T-helper 1 cell treated with Interleukin-12 subunit alpha and Interleukin-12 subunit beta and Interleukin-4 antibody, amounts not matched to agents 30 μg/mL and 1 μg/mL, for 36 hours (primary cell): ENCODE measurements around the gene CYP2B6.
"Not testable (repeated sequence)": the region's sequence is repeated elsewhere in the genome, so short reads cannot be mapped to it uniquely, and the experiment has no call there.

Experiments
- H3K27ac Mint-ChIP-seq: one replicate; pipeline ENCODE4 v1.8.0; 2021; ENCODE audit warnings: mild to moderate bottlenecking, mixed read lengths
- H3K27me3 Mint-ChIP-seq: one replicate; pipeline ENCODE4 v1.8.0; 2021; ENCODE audit warnings: low read depth, mixed read lengths
- H3K36me3 Mint-ChIP-seq: one replicate; pipeline ENCODE4 v1.8.0; 2021; ENCODE audit warnings: low read depth, mixed read lengths
- H3K4me1 Mint-ChIP-seq: one replicate; pipeline ENCODE4 v1.8.0; 2021; ENCODE audit warnings: low read depth, mixed read lengths
- H3K4me3 Mint-ChIP-seq: one replicate; pipeline ENCODE4 v1.8.0; 2021; ENCODE audit warnings: mild to moderate bottlenecking, moderate library complexity, mixed read lengths
- H3K9me3 Mint-ChIP-seq: one replicate; pipeline ENCODE4 v1.8.0; 2021; ENCODE audit warnings: mixed read lengths

The CYP2B6 gene

DNA sequence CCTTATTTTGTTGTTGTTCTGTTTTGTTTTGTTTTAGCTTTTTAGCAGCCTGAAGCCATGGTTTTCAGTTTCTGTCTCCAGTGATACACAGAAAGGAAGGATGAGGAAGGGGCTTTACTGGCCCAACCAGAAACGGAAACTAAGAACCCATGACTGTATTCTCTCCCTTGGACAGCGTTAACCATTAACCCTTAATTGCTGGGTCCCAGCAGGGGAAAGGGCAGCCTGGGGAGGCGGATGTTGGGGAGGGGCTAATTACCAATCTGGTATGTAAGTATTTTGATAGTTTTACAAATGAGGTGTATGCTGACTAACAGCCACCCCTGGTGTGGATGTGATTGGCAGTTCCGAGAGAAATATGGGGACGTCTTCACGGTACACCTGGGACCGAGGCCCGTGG lies 12.6 kb downstream of the CYP2B6 start:
- H3K4me1 Mint-ChIP-seq, H3K9me3 Mint-ChIP-seq, H3K36me3 Mint-ChIP-seq, H3K27ac Mint-ChIP-seq, H3K4me3 Mint-ChIP-seq: not testable (repeated sequence)
- H3K27me3 Mint-ChIP-seq, result peaks cover 21% of the 10 kb centered on the region

- H3K4me1 Mint-ChIP-seq, result peaks cover 3% of the 10 kb centered on the region
- no peaks in the 10 kb centered on the region for H3K9me3 Mint-ChIP-seq
- H3K27ac Mint-ChIP-seq, result no peak overlapping the region
- H3K4me3 Mint-ChIP-seq, result no peak overlapping the region
- no peaks in the 10 kb centered on the region for H3K36me3 Mint-ChIP-seq
- peaks cover 60% of the 10 kb centered on the region for H3K27me3 Mint-ChIP-seq
Measured at GRCh38 chr19:41009700-41010235, 18.7 kb downstream of the CYP2B6 start.

GRCh38 chr19:41013359-41013758 lies 22.3 kb downstream of the CYP2B6 start:
- Mint-ChIP-seq H3K9me3 (no peaks in the 10 kb centered on the region), H3K27ac (no peak overlapping the region), H3K36me3 (no peaks in the 10 kb centered on the region), H3K4me3 (no peak overlapping the region), H3K4me1 (peaks cover 8% of the 10 kb centered on the region), H3K27me3 (peaks cover 49% of the 10 kb centered on the region)

DNA sequence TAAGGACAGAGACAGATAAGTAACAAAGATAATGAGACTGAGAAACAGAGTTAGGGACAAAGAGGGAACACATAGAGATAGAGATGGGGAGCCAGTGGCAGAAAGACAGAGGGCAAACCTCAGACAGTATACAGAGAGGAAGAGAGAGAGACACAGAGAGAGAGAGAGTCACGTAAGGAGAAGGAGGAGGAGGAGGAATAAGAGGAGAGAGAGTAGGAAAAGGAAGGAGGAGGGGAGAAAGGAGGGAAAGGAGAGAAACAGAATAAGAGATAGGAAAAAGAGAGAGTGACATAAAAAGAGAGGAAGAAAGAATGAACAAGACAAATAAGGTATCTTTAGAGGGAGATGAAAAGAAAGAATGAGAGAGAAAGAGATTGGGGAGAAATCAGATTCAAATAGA lies 23.6 kb downstream of the CYP2B6 start:
- Mint-ChIP-seq H3K4me1 (peaks cover 5% of the 10 kb centered on the region), H3K4me3 (no peak overlapping the region), H3K27ac (no peak overlapping the region)

GRCh38 chr19:41016488-41017071 lies 25.5 kb downstream of the CYP2B6 start:
- peaks cover 30% of the 10 kb centered on the region for H3K27me3 Mint-ChIP-seq
- no peaks in the 10 kb centered on the region for H3K36me3 Mint-ChIP-seq
- H3K9me3 Mint-ChIP-seq, result no peaks in the 10 kb centered on the region
- no peak overlapping the region for H3K27ac Mint-ChIP-seq
- peaks cover 4% of the 10 kb centered on the region for H3K4me1 Mint-ChIP-seq
- H3K4me3 Mint-ChIP-seq, result no peak overlapping the region

More for the DNA sequence above, 23.6 kb downstream of the CYP2B6 start:
- H3K9me3 Mint-ChIP-seq, result no peaks in the 10 kb centered on the region
- H3K27me3 Mint-ChIP-seq, result peaks cover 41% of the 10 kb centered on the region
- H3K36me3 Mint-ChIP-seq, result no peaks in the 10 kb centered on the region

GRCh38 chr19:41018736-41019290 lies 27.7 kb downstream of the CYP2B6 start:
- H3K27me3 Mint-ChIP-seq, result peaks cover 13% of the 10 kb centered on the region

GRCh38 chr19:41019346-41019745 lies 28.3 kb downstream of the CYP2B6 start:
- no peak overlapping the region for H3K27ac Mint-ChIP-seq
- H3K27me3 Mint-ChIP-seq, result peaks cover 17% of the 10 kb centered on the region
- no peak overlapping the region for H3K4me3 Mint-ChIP-seq
- H3K36me3 Mint-ChIP-seq, result no peaks in the 10 kb centered on the region
- H3K9me3 Mint-ChIP-seq, result no peaks in the 10 kb centered on the region
- peaks cover 4% of the 10 kb centered on the region for H3K4me1 Mint-ChIP-seq

More at GRCh38 chr19:41018736-41019290, 27.7 kb downstream of the CYP2B6 start:
- Mint-ChIP-seq H3K4me3 (no peak overlapping the region), H3K36me3 (no peaks in the 10 kb centered on the region), H3K9me3 (no peaks in the 10 kb centered on the region), H3K27ac (no peak overlapping the region), H3K4me1 (peaks cover 4% of the 10 kb centered on the region)

DNA sequence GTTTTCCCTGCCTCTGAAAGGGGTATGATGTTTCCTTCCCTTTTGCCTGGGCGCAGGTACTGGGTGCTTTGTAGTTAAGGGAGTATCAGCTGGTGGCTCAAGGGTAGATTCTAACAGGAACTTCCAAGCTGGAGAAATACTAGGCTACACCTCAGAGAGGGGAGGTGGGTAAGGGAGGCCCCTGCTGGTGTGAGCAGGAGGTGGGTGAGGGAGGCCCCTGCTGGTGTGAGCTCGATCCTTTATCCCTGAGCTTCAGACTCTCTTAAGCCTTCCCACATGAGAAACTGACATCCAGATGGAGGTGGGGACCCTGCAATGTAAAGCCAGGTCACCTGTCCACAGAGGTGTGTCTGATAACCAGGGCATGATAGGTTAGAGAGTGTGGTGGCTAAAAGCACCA lies 32.1 kb downstream of the CYP2B6 start:
- Mint-ChIP-seq H3K27ac (no peak overlapping the region), H3K27me3 (peaks cover 38% of the 10 kb centered on the region), H3K36me3 (no peaks in the 10 kb centered on the region), H3K9me3 (no peaks in the 10 kb centered on the region), H3K4me1 (no peaks in the 10 kb centered on the region), H3K4me3 (no peak overlapping the region)

- Mint-ChIP-seq H3K36me3 (no peaks in the 10 kb centered on the region), H3K4me1 (no peaks in the 10 kb centered on the region), H3K9me3 (no peaks in the 10 kb centered on the region), H3K4me3 (no peak overlapping the region), H3K27ac (no peak overlapping the region), H3K27me3 (peaks cover 46% of the 10 kb centered on the region)
Measured at GRCh38 chr19:41025411-41025810, 34.3 kb downstream of the CYP2B6 start.

DNA sequence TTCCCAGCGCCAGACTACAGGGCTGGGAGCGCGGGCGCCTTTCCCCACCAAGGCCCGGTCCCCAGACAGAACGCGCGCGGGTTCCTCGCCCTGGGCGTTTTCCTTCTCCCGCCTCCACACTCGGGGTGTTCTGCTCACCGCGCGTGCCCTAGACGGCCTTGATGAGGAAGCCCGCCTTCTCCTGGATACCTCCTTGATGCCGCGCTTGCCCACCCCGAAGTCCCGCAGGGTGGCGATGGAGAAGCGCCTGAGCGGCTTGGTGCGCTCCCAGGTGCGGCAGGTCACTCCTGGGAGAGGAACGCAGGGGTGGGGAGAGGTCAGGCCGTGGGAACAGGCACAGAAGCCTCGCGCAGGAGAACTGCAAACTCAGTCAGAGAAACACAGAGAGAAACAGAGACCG lies 34.8 kb downstream of the CYP2B6 start:
- Mint-ChIP-seq H3K36me3 (no peaks in the 10 kb centered on the region), H3K9me3 (no peaks in the 10 kb centered on the region), H3K27me3 (peaks cover 42% of the 10 kb centered on the region), H3K27ac (no peak overlapping the region), H3K4me1 (no peaks in the 10 kb centered on the region), H3K4me3 (no peak overlapping the region)

GRCh38 chr19:41027273-41027967 lies 36.3 kb downstream of the CYP2B6 start:
- Mint-ChIP-seq H3K4me3 (no peak overlapping the region), H3K27me3 (peaks cover 42% of the 10 kb centered on the region), H3K27ac (no peak overlapping the region), H3K9me3 (peaks cover 6% of the 10 kb centered on the region), H3K36me3 (peaks cover 2% of the 10 kb centered on the region), H3K4me1 (no peaks in the 10 kb centered on the region)

DNA sequence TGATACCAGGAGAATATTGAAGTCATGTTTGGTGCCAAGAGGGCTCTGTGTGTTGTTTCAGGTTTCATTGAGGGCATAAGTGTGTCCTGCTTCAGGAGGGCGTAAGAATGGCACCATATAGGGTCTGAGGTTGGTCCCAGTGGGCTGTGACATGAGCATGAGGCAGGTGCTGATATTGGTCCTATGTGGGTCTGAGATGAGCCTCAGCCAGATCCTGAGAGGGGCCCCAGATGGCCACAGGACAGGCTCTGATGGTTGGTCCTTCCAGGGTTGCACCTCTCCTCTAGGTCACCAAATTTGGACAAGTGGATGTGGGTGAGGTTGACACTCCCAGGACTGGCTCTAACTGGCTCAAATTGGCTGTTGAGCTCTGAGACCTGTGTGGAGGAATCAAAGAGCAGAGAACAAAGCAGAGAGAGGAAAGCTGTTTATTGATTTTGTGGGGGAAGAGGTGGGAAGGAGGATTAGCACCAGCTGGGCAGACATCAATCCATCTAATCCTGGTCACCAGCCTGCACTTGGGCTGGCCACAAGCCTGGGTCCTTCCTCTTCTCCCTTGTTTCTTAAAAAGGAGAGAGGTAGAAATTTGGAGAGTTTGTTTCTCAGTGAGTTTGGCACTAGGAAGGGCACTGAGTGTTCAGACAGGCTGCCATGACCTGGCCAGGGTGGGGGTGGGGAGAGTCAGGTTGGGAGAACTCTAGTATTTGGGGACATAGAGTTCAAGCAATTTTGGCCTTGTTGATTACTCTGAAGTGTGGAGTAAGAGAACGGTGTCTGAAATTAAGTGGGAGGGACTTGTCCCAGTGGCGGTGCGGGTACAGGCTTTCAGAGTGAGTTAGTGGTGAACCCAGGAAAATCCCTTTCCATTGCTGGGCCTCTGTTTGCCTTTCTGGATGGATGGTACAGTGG lies 38.7 kb downstream of the CYP2B6 start:
- peaks cover 38% of the 10 kb centered on the region for H3K27me3 Mint-ChIP-seq
- H3K4me1 Mint-ChIP-seq, result no peaks in the 10 kb centered on the region
- H3K36me3 Mint-ChIP-seq, result peaks cover 7% of the 10 kb centered on the region
- peaks cover 14% of the 10 kb centered on the region for H3K9me3 Mint-ChIP-seq
- H3K4me3 Mint-ChIP-seq, result no peak overlapping the region
- no peak overlapping the region for H3K27ac Mint-ChIP-seq

DNA sequence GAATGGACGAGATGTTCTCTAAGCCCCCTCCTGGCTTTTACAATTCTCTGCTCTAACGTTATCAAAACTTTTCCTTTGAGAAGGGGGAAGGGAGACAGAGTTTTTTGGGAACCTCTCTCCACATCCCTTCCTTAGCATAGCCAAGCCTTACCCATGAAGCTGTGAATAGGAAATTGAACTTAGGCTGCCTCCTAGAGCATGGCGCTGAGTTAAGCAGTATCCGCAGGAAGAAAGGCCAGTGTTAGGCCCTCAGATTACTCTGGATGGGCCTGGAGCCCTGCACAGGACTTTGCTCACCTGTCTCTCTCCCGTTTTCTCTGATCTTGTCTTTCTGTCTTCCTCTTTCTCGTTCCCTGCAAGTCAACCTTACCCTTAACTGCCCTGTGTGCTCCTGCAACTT lies 39.6 kb downstream of the CYP2B6 start:
- no peaks in the 10 kb centered on the region for H3K4me1 Mint-ChIP-seq

GRCh38 chr19:41031916-41032315 lies 40.8 kb downstream of the CYP2B6 start:
- peaks cover 29% of the 10 kb centered on the region for H3K27me3 Mint-ChIP-seq
- H3K27ac Mint-ChIP-seq, result no peak overlapping the region
- no peak overlapping the region for H3K4me3 Mint-ChIP-seq
- peaks cover 18% of the 10 kb centered on the region for H3K9me3 Mint-ChIP-seq
- peaks cover 7% of the 10 kb centered on the region for H3K36me3 Mint-ChIP-seq
- H3K4me1 Mint-ChIP-seq, result no peaks in the 10 kb centered on the region

More for the DNA sequence above, 39.6 kb downstream of the CYP2B6 start:
- Mint-ChIP-seq H3K4me3 (no peak overlapping the region), H3K27me3 (peaks cover 32% of the 10 kb centered on the region), H3K27ac (no peak overlapping the region), H3K9me3 (peaks cover 14% of the 10 kb centered on the region), H3K36me3 (peaks cover 7% of the 10 kb centered on the region)
